Stomach (tissue), 9 donors: Measurements from ENCODE around the gene TMEM88. TPM values are rescaled to one million over a fixed set of nuclear protein-coding genes. Genes with fewer than 3 reads are reported as not detected.
A peak's percentile ranks its signal among the peaks of the same experiment; 100 is the strongest.

Experiments
- DNase-seq, 2 donors: peaks; one replicate each; pipeline versions ENCODE4 v3.0.0 to v3.0.0-alpha.2; 2013 to 2019
- H3K27ac ChIP-seq, 5 donors: fragments of 200-600 bp in 4 of 5; sonication (generic) in 4 of 5; one replicate each; pipeline ENCODE4 v1.5.1; 2013 to 2019; ENCODE audit warnings: mild to moderate bottlenecking in 1 of 5, moderate library complexity in 1 of 5
- H3K27me3 ChIP-seq, 3 donors: fragments of 200-600 bp; sonication (generic); one replicate each; pipeline ENCODE4 v1.5.1; 2017 to 2019; ENCODE audit warnings: mixed run types in 1 of 3
- H3K36me3 ChIP-seq, 4 donors: fragments of 200-600 bp; sonication (generic); 1 replicate in 3 of 4; 2 replicates in 1 of 4; pipeline ENCODE4 v1.5.1; 2016 to 2019
- H3K4me1 ChIP-seq, 4 donors: fragments of 200-600 bp; sonication (generic); one replicate each; pipeline ENCODE4 v1.5.1; 2016 to 2019
- H3K4me3 ChIP-seq, 4 donors: fragments of 200-600 bp; sonication (generic) in 3 of 4; one replicate each; pipeline ENCODE4 v1.5.1; 2016 to 2019; ENCODE audit warnings: mild to moderate bottlenecking in 1 of 4
- H3K9me3 ChIP-seq, 4 donors: fragments of 200-600 bp; sonication (generic); one replicate each; pipeline ENCODE4 v1.5.1; 2016 to 2019
- EP300 ChIP-seq: sonication (generic); formaldehyde crosslinking; IDR thresholded peaks from one replicate; pipeline ENCODE4 v1.6.1; 2017; ENCODE audit warnings: antibody characterized with exemption
- POLR2A ChIP-seq, 4 donors: fragments of 450-650 bp; IDR thresholded peaks; one replicate each; pipeline ENCODE4 v1.6.1; 2016; ENCODE audit warnings: antibody characterized with exemption in 4 of 4, control low read depth in 2 of 4, mild to moderate bottlenecking in 1 of 4, moderate library complexity in 1 of 4
- POLR2AphosphoS5 ChIP-seq, 3 donors: sonication (generic); formaldehyde crosslinking; IDR thresholded peaks; one replicate each; pipeline ENCODE4 v1.6.1; 2016; ENCODE audit warnings: antibody characterized with exemption in 3 of 3
- WGBS, 5 donors: extraction: QIAGEN DNeasy Blood & Tissue Kit in 3 of 5; methylation state at CpG; one replicate each; pipeline versions ENCODE4 v1.1.5 to v1.1.7; 2013 to 2018; 5-methylcytosine and 5-hydroxymethylcytosine counted together
- intact Hi-C: fragments of 100-400 bp; cut with DNase I; formaldehyde crosslinking; loops from one replicate; pipeline ENCODE4 v1.15.1; 2023; ENCODE audit warnings: low total_unique reads
- polyA plus RNA-seq, 3 donors: library from polyadenylated mRNA; stranded (reverse); fragments of 200-250 nt; gene quantifications; one replicate each; pipeline ENCODE4 v1.2.3, GENCODE V29; 2013
- total RNA-seq, 5 donors: library from RNA; depleted of rRNA; stranded (reverse); fragments of >200 nt; gene quantifications; one replicate each; pipeline versions ENCODE4 v1.1.0 to v1.2.3, GENCODE V29; 2014 to 2016
- TF ChIP-seq, protein P1 (sequence below), 7 experiments: fragments of 450-650 bp in 4 of 7; fragments of 200-600 bp in 3 of 7; sonication (generic) in 3 of 7; IDR thresholded peaks; one replicate each; pipeline ENCODE4 v1.5.1; 2016 to 2019; ENCODE audit warnings: antibody characterized with exemption in 7 of 7, control low read depth in 2 of 7, mild to moderate bottlenecking in 1 of 7
- donor health status: healthy with polysubstance abuse.
- donor health status: Bipolar disorder and iron deficiency.
- donor health status: healthy.

Gene TMEM88
- total and polyA plus RNA-seq, 8 donors = 1.8 to 36.0 (median 10.4) TPM; not detected in 2

DNA sequence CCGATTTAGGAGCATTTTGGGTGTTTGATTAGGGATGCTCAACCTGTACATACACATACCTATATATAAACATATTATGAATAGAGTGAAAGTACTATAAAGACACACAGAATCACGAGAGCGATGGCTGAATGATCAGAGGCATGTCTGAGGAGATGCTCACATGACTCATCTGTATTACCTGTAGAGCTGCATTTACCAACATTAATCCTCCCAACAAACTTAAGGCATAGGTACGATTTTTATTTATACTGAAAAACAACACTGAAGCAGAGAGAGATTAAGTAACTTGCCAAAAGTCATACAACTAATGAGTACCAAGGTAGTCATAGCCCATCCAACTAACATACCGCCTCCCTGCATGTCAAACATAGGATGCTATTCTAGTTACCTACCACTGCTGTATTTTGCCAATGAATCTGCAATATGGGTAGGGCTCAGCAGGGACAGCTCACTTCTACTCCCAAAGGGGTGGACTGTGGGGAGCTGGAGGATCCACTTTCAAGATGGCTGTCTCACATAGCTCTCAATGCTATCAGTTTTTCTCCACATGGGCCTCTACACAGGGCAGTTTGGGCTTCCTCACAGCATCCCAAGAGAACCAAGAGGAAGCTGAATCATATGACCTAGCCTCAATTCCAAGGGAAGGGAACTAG, 10.3 kb downstream of the TMEM88 start:
- Histone ChIP-seq H3K4me1 (peaks cover 6 to 34% (median 19%) of the 10 kb centered on the region in 4 donors), H3K27ac (no peak overlapping the region), H3K36me3 (peaks cover 0 to 31% (median 18%) of the 10 kb centered on the region in 4 donors), H3K4me3 (no peak overlapping the region), H3K9me3 (no peaks in the 10 kb centered on the region), H3K27me3 (no peaks in the 10 kb centered on the region)
- 88 to 92% (median 91%) methylated on average over 5 of the region's 5 CpGs for WGBS, 5 donors
- peak in 1 of 2 donors; percentile 1 for DNase-seq
- TF ChIP-seq POLR2A (IDR thresholded peaks at IDR 0.05) = no peak
- no peak for TF ChIP-seq EP300
- no peak for TF ChIP-seq POLR2AphosphoS5 (IDR thresholded peaks at IDR 0.05)
- TF ChIP-seq, protein P1, sequence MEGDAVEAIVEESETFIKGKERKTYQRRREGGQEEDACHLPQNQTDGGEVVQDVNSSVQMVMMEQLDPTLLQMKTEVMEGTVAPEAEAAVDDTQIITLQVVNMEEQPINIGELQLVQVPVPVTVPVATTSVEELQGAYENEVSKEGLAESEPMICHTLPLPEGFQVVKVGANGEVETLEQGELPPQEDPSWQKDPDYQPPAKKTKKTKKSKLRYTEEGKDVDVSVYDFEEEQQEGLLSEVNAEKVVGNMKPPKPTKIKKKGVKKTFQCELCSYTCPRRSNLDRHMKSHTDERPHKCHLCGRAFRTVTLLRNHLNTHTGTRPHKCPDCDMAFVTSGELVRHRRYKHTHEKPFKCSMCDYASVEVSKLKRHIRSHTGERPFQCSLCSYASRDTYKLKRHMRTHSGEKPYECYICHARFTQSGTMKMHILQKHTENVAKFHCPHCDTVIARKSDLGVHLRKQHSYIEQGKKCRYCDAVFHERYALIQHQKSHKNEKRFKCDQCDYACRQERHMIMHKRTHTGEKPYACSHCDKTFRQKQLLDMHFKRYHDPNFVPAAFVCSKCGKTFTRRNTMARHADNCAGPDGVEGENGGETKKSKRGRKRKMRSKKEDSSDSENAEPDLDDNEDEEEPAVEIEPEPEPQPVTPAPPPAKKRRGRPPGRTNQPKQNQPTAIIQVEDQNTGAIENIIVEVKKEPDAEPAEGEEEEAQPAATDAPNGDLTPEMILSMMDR (IDR thresholded peaks at IDR 0.05) = no peak
- intact Hi-C loops = no loop called here

GRCh38 chr17:7867881-7868329, 13.0 kb downstream of the TMEM88 start:
- peak in 1 of 2 donors; percentile 7 for DNase-seq
- Histone ChIP-seq H3K27me3 (no peaks in the 10 kb centered on the region), H3K4me3 (no peak overlapping the region), H3K4me1 (peaks cover 3 to 30% (median 15%) of the 10 kb centered on the region in 4 donors), H3K9me3 (no peaks in the 10 kb centered on the region), H3K27ac (no peak overlapping the region), H3K36me3 (peaks cover 0 to 25% (median 15%) of the 10 kb centered on the region in 4 donors)
- no peak for TF ChIP-seq POLR2AphosphoS5 (IDR thresholded peaks at IDR 0.05)
- no peak for TF ChIP-seq EP300
- TF ChIP-seq, protein P1 (IDR thresholded peaks at IDR 0.05) = no peak
- no peak for TF ChIP-seq POLR2A (IDR thresholded peaks at IDR 0.05)
- intact Hi-C loops = no loop called here
- 73 to 84% (median 75%) methylated on average over 5 of the region's 5 CpGs for WGBS, 5 donors

- Histone ChIP-seq H3K4me1 (peaks cover 0 to 9% (median 0%) of the 10 kb centered on the region in 4 donors), H3K27me3 (no peaks in the 10 kb centered on the region), H3K36me3 (peaks cover 0 to 48% (median 31%) of the 10 kb centered on the region in 4 donors), H3K27ac (no peak overlapping the region), H3K9me3 (no peaks in the 10 kb centered on the region), H3K4me3 (no peak overlapping the region)
- WGBS, 5 donors = 59 to 71% (median 69%) methylated on average over 4 of the region's 4 CpGs
- DNase-seq = peak in 1 of 2 donors; percentile 7
- TF ChIP-seq, protein P1 (IDR thresholded peaks at IDR 0.05) = no peak
- TF ChIP-seq POLR2A (IDR thresholded peaks at IDR 0.05) = no peak
- no peak for TF ChIP-seq EP300
- no peak for TF ChIP-seq POLR2AphosphoS5 (IDR thresholded peaks at IDR 0.05)
- intact Hi-C loops = no loop called here
Measured at GRCh38 chr17:7873051-7873450, 18.2 kb downstream of the TMEM88 start.

DNA sequence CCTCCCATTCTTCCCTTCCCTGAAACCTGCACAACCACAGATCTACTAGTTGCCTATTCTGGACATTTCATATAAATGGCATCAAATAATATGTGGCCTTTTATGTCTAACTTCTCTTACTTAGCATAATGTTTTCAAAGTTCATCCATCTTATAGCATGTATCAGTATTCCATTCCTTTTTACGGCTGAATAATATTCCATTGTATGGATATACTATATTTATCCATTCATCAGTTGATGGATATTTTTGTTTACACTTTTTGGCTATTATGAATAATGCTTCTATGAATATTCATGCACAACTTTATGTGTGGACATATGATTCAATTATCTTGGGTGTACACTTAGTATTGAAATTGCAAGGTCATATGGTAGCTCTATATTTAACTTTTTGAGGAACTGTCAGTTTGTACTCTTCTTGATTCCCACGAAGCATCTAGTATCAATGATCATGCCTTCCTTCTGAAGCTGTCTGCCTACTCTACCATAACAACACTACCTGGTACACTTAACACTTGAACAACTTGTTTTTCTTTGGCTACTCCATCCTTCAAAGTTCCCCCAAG, 21.0 kb downstream of the TMEM88 start:
- Histone ChIP-seq H3K36me3 (peaks cover 4 to 60% (median 48%) of the 10 kb centered on the region in 4 donors), H3K4me1 (peaks cover 0 to 13% (median 1%) of the 10 kb centered on the region in 4 donors), H3K27ac (no peak overlapping the region), H3K9me3 (no peaks in the 10 kb centered on the region), H3K27me3 (no peaks in the 10 kb centered on the region), H3K4me3 (no peak overlapping the region)
- TF ChIP-seq POLR2AphosphoS5 (IDR thresholded peaks at IDR 0.05) = no peak
- TF ChIP-seq POLR2A (IDR thresholded peaks at IDR 0.05) = no peak
- TF ChIP-seq EP300 = no peak
- TF ChIP-seq, protein P1 (IDR thresholded peaks at IDR 0.05) = no peak
- WGBS, 5 donors = 80 to 94% (median 88%) methylated on average over 2 of the region's 2 CpGs
- intact Hi-C loops = no loop called here
- DNase-seq = no peak
